Endothelial cell of umbilical vein (primary cell): ENCODE measurements around the gene SPTB. TPM values are rescaled to one million over a fixed set of nuclear protein-coding genes. Genes with fewer than 3 reads are reported as not detected.

Experiments
- BruUV-seq: library from RNA; stranded (reverse); fragments of 400-500 nt; replicated peaks from 2 replicates; lab custom pipeline; 2021; lab: Mats Ljungman, UMichigan
- CTCF ChIA-PET: fragments of 300-600, 350-600 bp; sonication (Branson Sonifier 250); formaldehyde crosslinking; loops from one replicate; lab custom pipeline; 2021; ENCODE audit warnings: antibody characterized with exemption, inconsistent platforms; lab: Charles Lee
- POLR2A ChIA-PET: fragments of 300-600, 350-600 bp; sonication (Branson Sonifier 250); formaldehyde crosslinking; loops from one replicate; lab custom pipeline; 2021; ENCODE audit warnings: antibody characterized with exemption, inconsistent platforms; lab: Charles Lee
- DNase-seq: peaks from one replicate; pipeline ENCODE4 v3.0.0-alpha.2; 2011; ENCODE audit warnings: low read depth, low spot score
- FAIRE-seq: peaks from 2 replicates; lab custom pipeline; 2011; peaks lifted over from hg19 to GRCh38; lab: Jason Lieb, UNC
- H2AFZ ChIP-seq: 2 replicates; pipeline ENCODE4 v1.6.0; 2012; ENCODE audit warnings: low read depth, low read length, control low read depth, inconsistent platforms
- H3K27ac ChIP-seq: 2 replicates; pipeline ENCODE4 v1.5.1; 2011; ENCODE audit warnings: low read depth, mild to moderate bottlenecking, control low read depth, low read length, moderate library complexity; ENCODE audit not compliant: insufficient read depth
- H3K27me3 ChIP-seq, 2 experiments: 2 replicates each; pipeline versions ENCODE4 v1.6.0 to v1.6.1; 2011; ENCODE audit warnings: low read length in 2 of 2, mixed read lengths in 1 of 2; ENCODE audit not compliant: control insufficient read depth in 2 of 2, insufficient read depth in 2 of 2
- H3K36me3 ChIP-seq, 2 experiments: 2 replicates in 1 of 2; 3 replicates in 1 of 2; pipeline ENCODE4 v1.5.1; 2011; ENCODE audit warnings: low read length in 2 of 2, mild to moderate bottlenecking in 1 of 2, moderate library complexity in 1 of 2; ENCODE audit not compliant: control insufficient read depth in 2 of 2, insufficient read depth in 2 of 2; ENCODE audit errors: extremely low read depth in 1 of 2
- H3K4me1 ChIP-seq: 3 replicates; pipeline ENCODE4 v1.5.1; 2011; ENCODE audit warnings: mild to moderate bottlenecking, low read length; ENCODE audit not compliant: control insufficient read depth, insufficient read depth; ENCODE audit errors: extremely low read depth
- H3K4me2 ChIP-seq: 2 replicates; pipeline ENCODE4 v1.6.1; 2011; ENCODE audit warnings: low read length, control low read depth, mixed read lengths; ENCODE audit not compliant: insufficient read depth
- H3K4me3 ChIP-seq, 3 experiments: fragments of 200-600 bp in 1 of 3; sonication (generic), shearing (Covaris generic) in 1 of 3; replicated peaks in 1 of 3; 2 replicates each; pipeline ENCODE4 v1.5.1; 2011 to 2016; ENCODE audit warnings: control low read depth in 3 of 3, low read length in 3 of 3, mild to moderate bottlenecking in 2 of 3, inconsistent platforms in 1 of 3, low read depth in 1 of 3, moderate library complexity in 1 of 3; ENCODE audit not compliant: insufficient read depth in 1 of 3
- H3K79me2 ChIP-seq: 2 replicates; pipeline ENCODE4 v1.6.0; 2012; ENCODE audit warnings: low read length, inconsistent platforms; ENCODE audit not compliant: control insufficient read depth, insufficient read depth
- H3K9ac ChIP-seq: replicated peaks from 2 replicates; pipeline ENCODE3; 2011; ENCODE audit warnings: low read length, control low read depth; ENCODE audit not compliant: insufficient read depth; ENCODE audit errors: extremely low read depth
- H3K9me1 ChIP-seq: replicated peaks from 3 replicates; pipeline ENCODE4 v1.6.0; 2011; ENCODE audit warnings: mild to moderate bottlenecking, low read length; ENCODE audit not compliant: control insufficient read depth, insufficient read depth; ENCODE audit errors: extremely low read depth
- H3K9me3 ChIP-seq: replicated peaks from 2 replicates; pipeline ENCODE4 v1.5.1; 2012; ENCODE audit warnings: low read length, inconsistent platforms; ENCODE audit not compliant: control insufficient read depth, insufficient read depth
- H4K20me1 ChIP-seq: replicated peaks from 2 replicates; pipeline ENCODE3; 2011; ENCODE audit warnings: mild to moderate bottlenecking, low read length; ENCODE audit not compliant: control insufficient read depth, insufficient read depth; ENCODE audit errors: extremely low read depth
- CTCF ChIP-seq, 2 donors: IDR thresholded peaks; 1 replicate in 1 of 2; 2 replicates in 1 of 2; pipeline ENCODE4 v1.5.1; 2011; ENCODE audit warnings: low read length in 2 of 2, mild to moderate bottlenecking in 2 of 2, moderate library complexity in 2 of 2, control low read depth in 1 of 2, inconsistent platforms in 1 of 2, low read depth in 1 of 2; ENCODE audit not compliant: insufficient read depth in 1 of 2; ENCODE audit errors: extremely low read depth in 1 of 2
- EZH2 ChIP-seq: IDR thresholded peaks from 2 replicates; pipeline ENCODE4 v1.6.1; 2012; ENCODE audit warnings: borderline replicate concordance, low read depth, mild to moderate bottlenecking, moderate library complexity, low read length, inconsistent platforms; ENCODE audit not compliant: severe bottlenecking
- FOS ChIP-seq: IDR thresholded peaks from 2 replicates; pipeline ENCODE4 v1.6.1; 2011; ENCODE audit warnings: mild to moderate bottlenecking, low read length, moderate library complexity, borderline replicate concordance; ENCODE audit not compliant: insufficient read depth
- GATA2 ChIP-seq: IDR thresholded peaks from 2 replicates; pipeline ENCODE4 v1.7.0; 2011; ENCODE audit warnings: low read depth, mild to moderate bottlenecking, moderate library complexity, mixed read lengths, low read length; ENCODE audit not compliant: insufficient read length, insufficient read depth
- JUN ChIP-seq: IDR thresholded peaks from 2 replicates; pipeline ENCODE4 v1.6.1; 2011; ENCODE audit warnings: borderline replicate concordance, low read depth; ENCODE audit not compliant: insufficient read length, insufficient read depth
- dilution Hi-C: fragments of 300-500 bp; cut with MboI; formaldehyde crosslinking; loops from one replicate; pipeline ENCODE4 v1.15.0; 2019; ENCODE audit warnings: low sequenced_read_pairs; ENCODE audit not compliant: extremely low pct_ligation_motif_present
- intact Hi-C: fragments of 100-400 bp; cut with micrococcal nuclease; formaldehyde crosslinking; loops from one replicate; pipeline ENCODE4 v1.10.0; 2022
- polyA plus RNA-seq, 4 experiments: library from polyadenylated mRNA; depleted of rRNA in 3 of 4; stranded (reverse) in 3 of 4; unstranded in 1 of 4; fragments of >200 nt; gene quantifications; 2 replicates each; pipeline versions ENCODE4 v1.2.1 to v1.2.3, GENCODE V29; 2011 to 2012; ENCODE audit warnings: missing spikeins in 1 of 4
- total RNA-seq: library from RNA; stranded (reverse); gene quantifications from 2 replicates; pipeline ENCODE4 v1.2.3, GENCODE V29; 2021
- TF ChIP-seq, protein P1 (sequence below): IDR thresholded peaks from 2 replicates; pipeline ENCODE4 v1.6.1; 2011; ENCODE audit not compliant: insufficient read depth, insufficient read length

SPTB gene
- total and polyA plus RNA-seq, 2 donors (not counting 3 experiments of a cell fraction or from before 2014, with no cell fraction given): 0.03 to 0.07 TPM

GRCh38 chr14:64721899-64722298 is 157.8 kb downstream of the SPTB start:
- intact Hi-C loops: no loop called here
- no TSS peak for BruUV-seq
- DNase-seq (no peak), FAIRE-seq (no peak)
- H3K9me3 ChIP-seq: no peaks in the 10 kb centered on the region
- H3K79me2 ChIP-seq: no peaks in the 10 kb centered on the region
- no peaks in the 10 kb centered on the region for H3K9me1 ChIP-seq
- no peak overlapping the region for H3K4me2 ChIP-seq
- CTCF ChIA-PET: interaction anchor here (1.0 to 1.1 kb wide), 2 partner anchors 17 to 40 kb away, joined by 3 to 4 read pairs; partner anchors contain the start of gene PLEKHG3
- peaks cover 16% of the 10 kb centered on the region for H3K4me1 ChIP-seq
- H3K36me3 ChIP-seq: no peaks in the 10 kb centered on the region
- H4K20me1 ChIP-seq: no peaks in the 10 kb centered on the region
- H3K9ac ChIP-seq: no peak overlapping the region
- H3K27ac ChIP-seq: no peak overlapping the region
- POLR2A ChIA-PET: no interaction called here
- dilution Hi-C loops: no loop called here
- H2AFZ ChIP-seq: no peak overlapping the region
- TF ChIP-seq EZH2 (no peak), FOS (no peak), JUN (no peak), CTCF (IDR thresholded peaks at IDR 0.05; ENCODE audit: extremely low read depth in 1 of 2, insufficient read depth in 1 of 2, low read depth in 1 of 2, low read length in 2 of 2) (no peak), GATA2 (no peak)
- TF ChIP-seq, protein P1, sequence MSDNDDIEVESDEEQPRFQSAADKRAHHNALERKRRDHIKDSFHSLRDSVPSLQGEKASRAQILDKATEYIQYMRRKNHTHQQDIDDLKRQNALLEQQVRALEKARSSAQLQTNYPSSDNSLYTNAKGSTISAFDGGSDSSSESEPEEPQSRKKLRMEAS: no peak
- H3K27me3 ChIP-seq: no peaks in the 10 kb centered on the region
- H3K4me3 ChIP-seq: no peak overlapping the region
